LNCaP clone FGC (cell line): ENCODE data around the gene ZCWPW1.

ENCODE experiments used
- DNase-seq: peaks from one replicate; pipeline ENCODE4 v3.0.0-alpha.2; 2011; ENCODE audit warnings: low read depth
- H3K4me3 ChIP-seq: 2 replicates; pipeline ENCODE4 v1.5.1; 2011; ENCODE audit warnings: mild to moderate bottlenecking, low read depth, low read length, control low read depth
- CTCF ChIP-seq: IDR thresholded peaks from 2 replicates; pipeline ENCODE4 v1.5.1; 2012; ENCODE audit warnings: mild to moderate bottlenecking; ENCODE audit not compliant: control insufficient read depth, insufficient read depth; ENCODE audit errors: extremely low read depth

Gene ZCWPW1

GRCh38 chr7:100429637-100430492, 1.4 kb upstream of the ZCWPW1 start, which contains the start of gene MEPCE:
Gene MEPCE (plus strand): TSS chr7:100429831. CDS start chr7:100430019, 188 bp downstream.
- TF ChIP-seq CTCF, result no peak
- DNase-seq, result peak; percentile 69
- H3K4me3 ChIP-seq, result peak within 1 kb of the TSS; percentile 92

GRCh38 chr7:100428967-100429636, 599 bp upstream of the ZCWPW1 start:
- peak; percentile 98 for DNase-seq
- H3K4me3 ChIP-seq, result peak overlapping the region; percentile 92
- TF ChIP-seq CTCF, result no peak

GRCh38 chr7:100427762-100428198, 723 bp downstream of the ZCWPW1 start:
- DNase-seq, result no peak
- peak overlapping the region; percentile 92 for H3K4me3 ChIP-seq

GRCh38 chr7:100426516-100426915, 2.0 kb downstream of the ZCWPW1 start:
- no peak overlapping the region for H3K4me3 ChIP-seq
- no peak for DNase-seq
- TF ChIP-seq CTCF, result no peak

More at GRCh38 chr7:100427762-100428198, 723 bp downstream of the ZCWPW1 start:
- TF ChIP-seq CTCF, result no peak

DNA sequence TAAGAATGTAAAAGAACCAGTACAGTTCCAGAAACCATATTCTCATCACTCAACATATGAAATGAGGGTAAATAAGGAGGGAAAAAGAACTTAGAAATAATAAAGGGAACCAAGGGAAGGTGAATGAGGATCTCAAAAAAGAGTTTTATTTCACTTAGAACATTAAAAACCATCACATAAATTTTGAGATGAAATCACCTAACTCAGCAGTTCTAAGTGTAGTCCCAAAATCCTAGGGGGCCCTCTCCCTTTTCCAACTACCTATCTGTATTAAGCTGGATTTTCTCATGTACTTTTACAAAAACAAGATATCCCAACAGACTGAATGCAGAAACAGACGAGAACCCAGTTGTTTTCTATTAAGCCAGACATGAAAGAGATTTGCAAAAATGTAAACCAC, 3.2 kb downstream of the ZCWPW1 start:
- H3K4me3 ChIP-seq, result no peak overlapping the region
- no peak for DNase-seq
- TF ChIP-seq CTCF, result no peak

- TF ChIP-seq CTCF, result no peak
- DNase-seq, result no peak
These were observed 5.2 kb downstream of the ZCWPW1 start for GRCh38 chr7:100423315-100423714.

More at GRCh38 chr7:100423315-100423714, 5.2 kb downstream of the ZCWPW1 start:
- no peak overlapping the region for H3K4me3 ChIP-seq
